Lower lobe of right lung (tissue), 2 donors: ENCODE results near the gene SCMH1. TPM values are rescaled to one million over a fixed set of nuclear protein-coding genes. Genes with fewer than 3 reads are reported as not detected.

ENCODE experiments used
- ATAC-seq, 2 donors: fragments of 200-7000 bp; cut with Tn5 transposase; one replicate each; pipeline ENCODE4 v1.9.1; 2020 to 2022; ENCODE audit warnings: mild to moderate bottlenecking in 2 of 2, moderate library complexity in 2 of 2
- DNase-seq: peaks from one replicate; pipeline ENCODE4 v3.0.0-alpha.2; 2020
- H3K27ac ChIP-seq: fragments of 200-600 bp; one replicate; pipeline ENCODE4 v1.8.0; 2022
- H3K27me3 ChIP-seq: fragments of 200-600 bp; one replicate; pipeline ENCODE4 v1.8.0; 2022; ENCODE audit warnings: low read depth
- H3K36me3 ChIP-seq: fragments of 200-600 bp; one replicate; pipeline ENCODE4 v1.8.0; 2022; ENCODE audit warnings: mild to moderate bottlenecking
- H3K4me1 ChIP-seq: fragments of 200-600 bp; one replicate; pipeline ENCODE4 v1.8.0; 2022
- H3K4me3 ChIP-seq: fragments of 200-600 bp; one replicate; pipeline ENCODE4 v1.8.0; 2022; ENCODE audit warnings: mild to moderate bottlenecking
- H3K9me3 ChIP-seq: fragments of 200-600 bp; one replicate; pipeline ENCODE4 v1.8.0; 2022
- CTCF ChIP-seq: fragments of 200-600 bp; IDR thresholded peaks from one replicate; pipeline ENCODE4 v1.8.0; 2022; ENCODE audit warnings: antibody characterized with exemption, mild to moderate bottlenecking
- intact Hi-C: fragments of 100-400 bp; cut with DNase I; formaldehyde crosslinking; loops from one replicate; pipeline ENCODE4 v1.11.0; 2022
- total RNA-seq: library from RNA; stranded (reverse); fragmentation: NEBNext Ultra II Directional; extraction: Animal tissue kit (Norgen Biotek cat#: 25700); gene quantifications from one replicate; pipeline ENCODE4 v1.2.1, GENCODE V29; 2021
- donor health status: DM: no; HTN: yes; CAD: no; lungs with severe emphysema.

The SCMH1 gene
- total RNA-seq, 1 donor from 2014 or later: 30.0 TPM

- no peak overlapping the region for H3K4me3 ChIP-seq
- H3K27me3 ChIP-seq: no peaks in the 10 kb centered on the region
- peaks cover 15% of the 10 kb centered on the region for H3K4me1 ChIP-seq
- no peak for DNase-seq
- intact Hi-C loops: no loop called here
- ATAC-seq: no peak
- no peaks in the 10 kb centered on the region for H3K9me3 ChIP-seq
- peaks cover 68% of the 10 kb centered on the region for H3K36me3 ChIP-seq
- no peak for TF ChIP-seq CTCF
- no peak overlapping the region for H3K27ac ChIP-seq
These were observed 238.9 kb downstream of the SCMH1 start for GRCh38 chr1:41003127-41003639.

GRCh38 chr1:40998668-40999067 lies 243.4 kb downstream of the SCMH1 start:
- TF ChIP-seq CTCF: no peak
- Histone ChIP-seq H3K27me3 (no peaks in the 10 kb centered on the region), H3K36me3 (peaks cover 66% of the 10 kb centered on the region), H3K27ac (no peak overlapping the region), H3K4me1 (peaks cover 11% of the 10 kb centered on the region), H3K9me3 (no peaks in the 10 kb centered on the region), H3K4me3 (no peak overlapping the region)
- ATAC-seq: no peak
- DNase-seq: no peak
- intact Hi-C loops: no loop called here

GRCh38 chr1:40997096-40997495 lies 245.0 kb downstream of the SCMH1 start:
- intact Hi-C loops: no loop called here
- H3K27ac ChIP-seq: no peak overlapping the region
- TF ChIP-seq CTCF: no peak
- H3K4me3 ChIP-seq: no peak overlapping the region
- ATAC-seq (no peak), DNase-seq (no peak)
- no peaks in the 10 kb centered on the region for H3K4me1 ChIP-seq
- no peaks in the 10 kb centered on the region for H3K9me3 ChIP-seq
- H3K36me3 ChIP-seq: peaks cover 75% of the 10 kb centered on the region
- no peaks in the 10 kb centered on the region for H3K27me3 ChIP-seq

- Histone ChIP-seq H3K4me3 (no peak overlapping the region), H3K9me3 (no peaks in the 10 kb centered on the region), H3K36me3 (peaks cover 76% of the 10 kb centered on the region), H3K27ac (no peak overlapping the region), H3K27me3 (no peaks in the 10 kb centered on the region), H3K4me1 (peaks cover 29% of the 10 kb centered on the region)
- no peak for DNase-seq
- intact Hi-C loops: no loop called here
- ATAC-seq: no peak
- TF ChIP-seq CTCF: no peak
These were observed 253.0 kb downstream of the SCMH1 start for GRCh38 chr1:40989066-40989465.

- no peak for ATAC-seq
- Histone ChIP-seq H3K4me3 (no peak overlapping the region), H3K36me3 (peaks cover 75% of the 10 kb centered on the region), H3K27me3 (no peaks in the 10 kb centered on the region), H3K9me3 (no peaks in the 10 kb centered on the region), H3K4me1 (peaks cover 29% of the 10 kb centered on the region), H3K27ac (no peak overlapping the region)
- DNase-seq: no peak
- intact Hi-C loops: no loop called here
- no peak for TF ChIP-seq CTCF
These were observed 253.8 kb downstream of the SCMH1 start for GRCh38 chr1:40988280-40988679.
